ENCODE measurements around the gene PCBP2. TPM values are rescaled to one million over a fixed set of nuclear protein-coding genes. Genes with fewer than 3 reads are reported as not detected.
"Not testable (repeated sequence)": the region's sequence is repeated elsewhere in the genome, so short reads cannot be mapped to it uniquely, and the experiment has no call there.

Gene PCBP2
- total RNA-seq, 1 donor from 2014 or later: 488 TPM

GRCh38 chr12:53428741-53429140 is 23.2 kb upstream of the PCBP2 start:
- Histone ChIP-seq H3K27me3 (no peaks in the 10 kb centered on the region), H3K4me3 (no peak overlapping the region), H3K27ac (no peak overlapping the region), H3K9me3 (no peaks in the 10 kb centered on the region), H3K4me1 (no peaks in the 10 kb centered on the region), H3K36me3 (no peaks in the 10 kb centered on the region)
- DNase-seq (ENCODE audit: extremely low spot score in 2 of 2): no peak
- intact Hi-C loops (cut with DNase I): no loop called here
- TF ChIP-seq POLR2A (IDR thresholded peaks at IDR 0.05) (no peak), POLR2AphosphoS5 (IDR thresholded peaks at IDR 0.05; ENCODE audit: insufficient read depth in 1 of 2, low read depth in 1 of 2) (no peak), CTCF (IDR thresholded peaks at IDR 0.05) (no peak)

- Histone ChIP-seq H3K36me3 (no peaks in the 10 kb centered on the region), H3K4me1 (no peaks in the 10 kb centered on the region), H3K9me3 (no peaks in the 10 kb centered on the region), H3K27ac (no peak overlapping the region), H3K4me3 (no peak overlapping the region), H3K27me3 (no peaks in the 10 kb centered on the region)
- intact Hi-C loops (cut with DNase I): no loop called here
- no peak for TF ChIP-seq CTCF (IDR thresholded peaks at IDR 0.05)
- TF ChIP-seq POLR2AphosphoS5 (IDR thresholded peaks at IDR 0.05; ENCODE audit: insufficient read depth in 1 of 2, low read depth in 1 of 2): no peak
- TF ChIP-seq POLR2A (IDR thresholded peaks at IDR 0.05): no peak
- DNase-seq (ENCODE audit: extremely low spot score in 2 of 2): no peak
Measured at GRCh38 chr12:53430116-53430515, 21.8 kb upstream of the PCBP2 start.

GRCh38 chr12:53431187-53431586 is 20.7 kb upstream of the PCBP2 start:
- no peak overlapping the region for H3K27ac ChIP-seq
- H3K36me3 ChIP-seq: no peaks in the 10 kb centered on the region
- no peaks in the 10 kb centered on the region for H3K9me3 ChIP-seq
- H3K4me1 ChIP-seq: no peaks in the 10 kb centered on the region
- no peaks in the 10 kb centered on the region for H3K27me3 ChIP-seq
- no peak for DNase-seq (ENCODE audit: extremely low spot score in 2 of 2)
- H3K4me3 ChIP-seq: no peak overlapping the region
- no peak for TF ChIP-seq POLR2A (IDR thresholded peaks at IDR 0.05)
- TF ChIP-seq POLR2AphosphoS5 (IDR thresholded peaks at IDR 0.05; ENCODE audit: insufficient read depth in 1 of 2, low read depth in 1 of 2): no peak
- no peak for TF ChIP-seq CTCF (IDR thresholded peaks at IDR 0.05)
- intact Hi-C loops (cut with DNase I): no loop called here

GRCh38 chr12:53435326-53435725 is 16.6 kb upstream of the PCBP2 start:
- H3K27ac ChIP-seq; H3K36me3 ChIP-seq; intact Hi-C loops (cut with DNase I): not testable (repeated sequence)

GRCh38 chr12:53439582-53439981 is 12.3 kb upstream of the PCBP2 start:
- intact Hi-C loops (cut with DNase I); H3K27ac ChIP-seq; H3K36me3 ChIP-seq; H3K9me3 ChIP-seq; H3K27me3 ChIP-seq; DNase-seq (ENCODE audit: extremely low spot score in 2 of 2); H3K4me3 ChIP-seq: not testable (repeated sequence)
- peaks cover 28% of the 10 kb centered on the region for H3K4me1 ChIP-seq

More at GRCh38 chr12:53435326-53435725, 16.6 kb upstream of the PCBP2 start:
- not testable (repeated sequence) for H3K4me3 ChIP-seq; H3K4me1 ChIP-seq; H3K9me3 ChIP-seq; H3K27me3 ChIP-seq; DNase-seq (ENCODE audit: extremely low spot score in 2 of 2)

GRCh38 chr12:53441040-53441833 is 10.7 kb upstream of the PCBP2 start, which contains the start of gene PRR13:
TSS of gene PRR13 (plus strand) at chr12:53441734. CDS start at chr12:53442715, 981 bp downstream.
- peak; percentile 79 to 96 for TF ChIP-seq POLR2A (IDR thresholded peaks at IDR 0.05)
- no peak for TF ChIP-seq CTCF (IDR thresholded peaks at IDR 0.05)
- peak; percentile 93 to 96 for TF ChIP-seq POLR2AphosphoS5 (IDR thresholded peaks at IDR 0.05; ENCODE audit: insufficient read depth in 1 of 2, low read depth in 1 of 2)

More at GRCh38 chr12:53441040-53441833, 10.7 kb upstream of the PCBP2 start, which contains the start of gene PRR13:
- intact Hi-C loops (cut with DNase I): no loop called here
- Histone ChIP-seq H3K4me3 (peak within 1 kb of the TSS; percentile 51 to 75), H3K27ac (peak within 1 kb of the TSS; percentile 97), H3K36me3 (peaks cover 0 to 24% of the 10 kb centered on the region in 2 donors), H3K4me1 (peaks cover 28% of the 10 kb centered on the region), H3K27me3 (no peaks in the 10 kb centered on the region), H3K9me3 (no peaks in the 10 kb centered on the region)
- peak in 1 of 2 donors; percentile 100 for DNase-seq (ENCODE audit: extremely low spot score in 2 of 2)
